Esophagus squamous epithelium (tissue), 5 donors: ENCODE data around the gene SETSIP. TPM values are rescaled to one million over a fixed set of nuclear protein-coding genes. Genes with fewer than 3 reads are reported as not detected.

Source experiments
- DNase-seq: peaks from one replicate; lab custom pipeline; 2025; lab: John Stamatoyannopoulos, UW
- H3K27ac ChIP-seq, 4 donors: fragments of 200-600 bp; sonication (generic); one replicate each; pipeline ENCODE4 v1.5.1; 2016 to 2019; ENCODE audit warnings: mild to moderate bottlenecking in 1 of 4
- H3K27me3 ChIP-seq, 4 donors: fragments of 200-600 bp; sonication (generic); 1 replicate in 3 of 4; 2 replicates in 1 of 4; pipeline versions ENCODE4 v1.5.1 to v1.6.0; 2017 to 2021; ENCODE audit warnings: antibody characterized with exemption in 1 of 4
- H3K36me3 ChIP-seq, 3 donors: fragments of 200-600 bp; sonication (generic); one replicate each; pipeline ENCODE4 v1.5.1; 2016 to 2019
- H3K4me1 ChIP-seq, 3 donors: fragments of 200-600 bp; sonication (generic); one replicate each; pipeline ENCODE4 v1.5.1; 2017 to 2019
- H3K4me3 ChIP-seq, 4 donors: fragments of 200-600 bp; sonication (generic); 1 replicate in 3 of 4; 2 replicates in 1 of 4; pipeline ENCODE4 v1.5.1; 2016 to 2019; ENCODE audit warnings: mild to moderate bottlenecking in 2 of 4, moderate library complexity in 1 of 4
- H3K9me3 ChIP-seq, 3 donors: fragments of 200-600 bp; sonication (generic); one replicate each; pipeline ENCODE4 v1.5.1; 2016 to 2019
- CTCF ChIP-seq, 6 experiments: fragments of 450-650 bp in 4 of 6; fragments of 200-600 bp in 2 of 6; sonication (generic) in 2 of 6; IDR thresholded peaks; one replicate each; pipeline ENCODE4 v1.5.1; 2016 to 2019; ENCODE audit warnings: antibody characterized with exemption in 6 of 6, mild to moderate bottlenecking in 4 of 6, moderate library complexity in 4 of 6
- POLR2A ChIP-seq, 4 donors: fragments of 450-650 bp; IDR thresholded peaks; one replicate each; pipeline ENCODE4 v1.6.1; 2017; ENCODE audit warnings: antibody characterized with exemption in 4 of 4, mild to moderate bottlenecking in 4 of 4, moderate library complexity in 3 of 4
- WGBS, 2 donors: methylation state at CpG; one replicate each; pipeline ENCODE4 v1.1.5; 2018; 5-methylcytosine and 5-hydroxymethylcytosine counted together
- intact Hi-C: fragments of 100-400 bp; cut with DNase I; formaldehyde crosslinking; loops from one replicate; pipeline ENCODE4 v1.15.0; 2022
- total RNA-seq, 4 donors: library from RNA; depleted of rRNA; stranded (reverse); fragments of >200 nt; gene quantifications; one replicate each; pipeline ENCODE4 v1.1.0, GENCODE V29; 2016
- donor health status: DM: yes; HTN: yes; CAD: no.

The SETSIP gene
- total RNA-seq, 4 donors from 2014 or later: not detected

- H3K4me3 ChIP-seq: no peak overlapping the region
- H3K27me3 ChIP-seq: no peaks in the 10 kb centered on the region
- WGBS, 2 donors: 77 to 82% methylated on average over 1 of the region's 1 CpG
- no peaks in the 10 kb centered on the region for H3K9me3 ChIP-seq
- no peak for DNase-seq
- H3K36me3 ChIP-seq: no peaks in the 10 kb centered on the region
- no peak for TF ChIP-seq CTCF (IDR thresholded peaks at IDR 0.05)
- no peak for TF ChIP-seq POLR2A (IDR thresholded peaks at IDR 0.05)
- intact Hi-C loops: no loop called here
- no peaks in the 10 kb centered on the region for H3K4me1 ChIP-seq
- H3K27ac ChIP-seq: no peak overlapping the region
Measured at GRCh38 chr1:92040971-92041370, 34.2 kb downstream of the SETSIP start.

- no peak for DNase-seq
- Histone ChIP-seq H3K27me3 (no peaks in the 10 kb centered on the region), H3K27ac (no peak overlapping the region), H3K9me3 (no peaks in the 10 kb centered on the region), H3K4me1 (no peaks in the 10 kb centered on the region), H3K36me3 (no peaks in the 10 kb centered on the region), H3K4me3 (no peak overlapping the region)
- TF ChIP-seq POLR2A (IDR thresholded peaks at IDR 0.05): no peak
- TF ChIP-seq CTCF (IDR thresholded peaks at IDR 0.05): no peak
- intact Hi-C loops: no loop called here
- 74% methylated on average over 2 of the region's 2 CpGs for WGBS, 2 donors
Measured at GRCh38 chr1:92038695-92039346, 36.4 kb downstream of the SETSIP start.

- TF ChIP-seq POLR2A (IDR thresholded peaks at IDR 0.05): no peak
- TF ChIP-seq CTCF (IDR thresholded peaks at IDR 0.05): no peak
- WGBS, 2 donors: 76 to 80% methylated on average over 6 of the region's 6 CpGs
- H3K9me3 ChIP-seq: no peaks in the 10 kb centered on the region
Measured at GRCh38 chr1:92037400-92037799, 37.8 kb downstream of the SETSIP start.

GRCh38 chr1:92031281-92032110 is 43.7 kb downstream of the SETSIP start:
- Histone ChIP-seq H3K27ac (no peak overlapping the region), H3K4me1 (peaks cover 0 to 24% (median 7%) of the 10 kb centered on the region in 3 donors), H3K36me3 (no peaks in the 10 kb centered on the region), H3K4me3 (no peak overlapping the region), H3K9me3 (no peaks in the 10 kb centered on the region), H3K27me3 (peaks cover 0 to 31% (median 0%) of the 10 kb centered on the region in 4 donors)
- DNase-seq: no peak
- WGBS, 2 donors: 78 to 86% methylated on average over 6 of the region's 6 CpGs
- intact Hi-C loops: no loop called here
- TF ChIP-seq POLR2A (IDR thresholded peaks at IDR 0.05): no peak
- TF ChIP-seq CTCF (IDR thresholded peaks at IDR 0.05): no peak

More at GRCh38 chr1:92037400-92037799, 37.8 kb downstream of the SETSIP start:
- intact Hi-C loops: no loop called here
- no peak for DNase-seq
- H3K4me3 ChIP-seq: no peak overlapping the region
- H3K36me3 ChIP-seq: no peaks in the 10 kb centered on the region
- no peaks in the 10 kb centered on the region for H3K4me1 ChIP-seq
- H3K27ac ChIP-seq: no peak overlapping the region
- H3K27me3 ChIP-seq: no peaks in the 10 kb centered on the region

GRCh38 chr1:92030656-92031107 is 44.5 kb downstream of the SETSIP start:
- whole genome bisulfite sequencing, 2 donors: 30 to 32% methylated on average over 4 of the region's 4 CpGs
- peak overlapping the region in 3 of 4 donors; percentile 10 to 63 (median 55) for H3K27ac ChIP-seq
- H3K9me3 ChIP-seq: no peaks in the 10 kb centered on the region
- intact Hi-C loops: no loop called here
- H3K4me3 ChIP-seq: peak overlapping the region in 2 of 4 donors; percentile 55 to 74
- H3K36me3 ChIP-seq: no peaks in the 10 kb centered on the region
- no peak for TF ChIP-seq POLR2A (IDR thresholded peaks at IDR 0.05)
- TF ChIP-seq CTCF (IDR thresholded peaks at IDR 0.05): no peak
- peaks cover 0 to 24% (median 7%) of the 10 kb centered on the region in 3 donors for H3K4me1 ChIP-seq
- H3K27me3 ChIP-seq: peaks cover 0 to 31% (median 0%) of the 10 kb centered on the region in 4 donors
- no peak for DNase-seq
